ENCODE data around the gene PRKAG2.
A peak's percentile ranks its signal among the peaks of the same experiment; 100 is the strongest.
"Not testable (repeated sequence)": the region's sequence is repeated elsewhere in the genome, so short reads cannot be mapped to it uniquely, and the experiment has no call there.

Gene PRKAG2

DNA sequence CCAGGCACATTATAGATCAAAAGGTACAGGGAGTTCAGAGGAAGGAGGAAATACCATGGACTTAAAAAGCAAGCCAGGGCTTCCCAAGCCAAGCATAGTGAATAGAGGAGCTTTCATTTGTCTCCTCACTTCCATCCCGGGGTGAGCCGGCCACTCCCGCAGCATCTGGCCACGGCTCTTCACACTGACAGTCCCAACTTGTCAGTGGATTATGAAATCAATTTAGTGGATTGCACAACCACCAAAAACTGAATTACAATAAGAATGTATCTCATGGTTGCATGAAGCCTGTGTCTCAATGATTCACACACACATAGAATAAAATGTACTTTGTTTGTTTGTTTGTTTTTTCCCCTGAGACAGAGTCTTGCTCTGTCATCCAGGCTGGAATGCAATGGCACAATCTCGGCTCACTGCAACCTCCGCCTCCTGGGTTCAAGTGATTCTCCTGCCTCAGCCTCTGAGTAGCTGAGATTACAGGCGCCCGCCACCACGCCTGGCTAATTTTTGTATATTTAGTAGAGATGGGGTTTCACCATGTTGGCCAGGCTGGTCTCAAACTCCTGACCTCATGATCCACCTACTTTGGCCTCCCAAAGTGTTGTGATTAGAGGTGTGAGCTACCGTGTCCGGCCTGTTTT, 79.1 kb downstream of the PRKAG2 start:
- not testable (repeated sequence) for DNase-seq

DNA sequence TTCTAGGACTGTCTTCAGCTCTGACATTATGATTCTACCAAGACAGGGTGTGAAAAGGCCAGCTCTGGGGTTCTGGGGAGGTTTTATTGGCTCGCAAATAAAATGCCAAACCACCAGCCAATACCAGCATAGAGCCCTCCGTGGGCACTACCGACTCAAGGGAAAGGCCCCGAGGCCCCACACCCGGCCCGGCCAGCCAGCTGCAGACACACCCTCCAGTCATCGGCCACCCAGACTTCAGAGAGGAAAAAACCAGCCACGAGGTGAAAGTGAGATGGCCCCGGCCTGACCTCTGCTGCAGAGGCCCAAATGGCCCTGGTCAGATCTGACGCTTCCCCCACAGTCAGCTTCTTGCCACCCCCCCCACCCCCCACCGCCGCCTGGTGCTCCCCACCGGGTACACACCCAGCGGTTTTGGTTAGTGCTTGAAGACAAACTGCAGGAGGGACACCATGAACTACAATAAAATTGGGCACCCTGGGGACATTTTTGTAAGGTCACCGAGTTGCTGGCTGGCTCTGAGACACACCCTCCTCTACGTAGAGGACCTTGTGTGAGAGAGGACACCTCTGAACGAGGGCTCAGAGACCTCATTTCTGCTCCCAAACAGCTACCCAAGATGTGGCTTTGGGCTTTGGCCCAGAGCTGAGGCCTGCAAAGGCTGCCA, 79.9 kb downstream of the PRKAG2 start:
- no peak for DNase-seq

DNA sequence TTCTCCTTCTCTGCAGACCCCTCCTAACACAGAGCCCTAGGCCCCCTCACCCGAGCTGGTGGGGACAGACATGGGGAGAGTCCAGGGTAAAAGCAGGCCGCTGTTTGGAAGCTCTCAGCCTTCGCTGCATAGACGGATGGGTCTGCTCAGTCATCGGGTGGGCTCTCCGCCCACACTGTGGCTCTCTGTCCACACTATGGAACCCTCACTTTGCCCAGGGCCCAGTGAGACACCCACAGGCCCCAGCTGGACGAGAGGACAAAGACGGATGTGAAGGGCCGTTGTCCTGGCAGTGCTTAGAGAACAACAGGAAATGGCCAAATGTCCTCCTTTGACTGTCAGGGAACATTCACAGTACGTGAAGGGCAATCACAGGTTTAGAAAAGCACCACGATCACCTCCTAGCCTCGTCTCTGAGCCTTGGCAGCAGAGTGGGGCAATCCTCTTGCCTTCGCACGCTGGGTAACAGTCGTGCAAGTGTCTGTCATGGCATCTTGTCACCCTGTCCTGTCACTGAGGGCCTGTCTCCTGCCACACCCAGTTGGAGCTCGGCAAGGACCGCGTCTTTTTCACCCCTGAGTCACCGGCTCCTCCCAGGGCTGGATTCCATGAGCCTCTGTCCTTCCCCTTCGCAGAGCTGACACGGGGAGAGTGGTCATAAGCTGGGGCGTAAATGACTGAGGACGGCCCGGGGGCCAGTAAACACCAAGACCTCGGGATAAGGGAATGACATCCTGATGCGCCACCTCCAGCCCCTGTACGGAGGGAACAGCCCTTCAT, 80.6 kb downstream of the PRKAG2 start:
- DNase-seq, result no peak

DNA sequence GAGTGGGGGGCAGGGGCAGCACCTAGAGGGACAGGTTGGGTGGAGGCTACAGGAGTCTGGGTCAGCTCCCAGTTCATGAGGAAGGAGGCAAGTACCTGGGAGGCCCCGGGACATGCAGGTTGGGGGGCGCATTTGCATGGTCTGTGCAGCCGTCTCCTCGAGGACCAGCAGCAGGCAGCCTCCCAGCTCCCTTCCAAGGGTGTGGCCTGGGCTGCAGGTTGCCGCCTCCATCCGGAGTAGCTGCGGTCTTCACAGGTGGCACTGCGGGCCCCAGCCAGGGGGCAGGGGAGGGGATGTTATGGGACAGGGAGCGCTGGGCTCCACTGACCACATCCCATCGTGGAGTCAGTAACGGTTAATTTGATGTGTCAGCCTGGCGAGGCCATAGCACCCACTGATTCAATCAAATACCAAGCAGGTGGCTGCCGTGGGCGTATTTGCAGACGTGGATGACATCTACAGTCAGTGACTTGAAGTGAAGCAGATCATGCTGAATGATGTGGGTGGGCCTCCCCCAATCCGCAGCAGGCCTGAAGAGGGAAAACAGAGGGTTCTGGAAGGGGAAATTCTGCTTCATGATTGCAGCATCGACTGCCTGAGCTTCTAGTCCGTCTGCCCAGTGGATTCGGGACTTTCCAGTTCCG, 81.6 kb downstream of the PRKAG2 start:
- DNase-seq, result no peak

DNA sequence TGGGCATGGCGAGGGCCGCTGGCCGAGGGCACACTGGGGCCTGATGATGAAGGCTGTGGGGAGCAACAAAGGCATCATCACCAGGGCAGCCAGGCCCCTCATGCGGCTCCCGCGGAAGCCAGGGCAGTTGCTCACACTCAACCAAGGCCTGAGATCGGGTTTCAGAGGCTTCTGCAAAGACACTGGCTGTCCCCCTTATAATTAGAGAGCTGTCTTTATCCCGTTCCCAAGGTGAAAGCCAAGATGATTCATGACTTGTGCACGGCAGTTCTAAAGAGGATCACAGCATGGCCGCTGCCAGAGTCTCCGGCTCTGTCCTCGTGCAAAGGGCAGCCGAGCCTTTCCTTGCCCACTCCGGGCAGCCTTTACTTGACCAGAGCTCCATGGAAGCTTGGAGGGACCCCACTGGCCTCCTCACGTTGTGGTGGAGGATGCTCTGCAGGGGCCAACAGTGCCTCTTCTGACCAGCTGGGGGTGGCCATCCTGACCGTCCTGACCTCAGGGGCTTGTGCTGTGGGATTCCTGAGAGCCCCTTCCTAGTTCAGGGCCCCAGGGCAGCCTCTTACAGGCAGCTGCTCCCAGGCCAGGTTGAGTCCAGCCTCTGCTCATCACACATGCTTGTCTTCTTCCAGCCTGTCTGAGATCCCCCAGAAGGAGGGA, 82.3 kb downstream of the PRKAG2 start:
- DNase-seq, result no peak

DNA sequence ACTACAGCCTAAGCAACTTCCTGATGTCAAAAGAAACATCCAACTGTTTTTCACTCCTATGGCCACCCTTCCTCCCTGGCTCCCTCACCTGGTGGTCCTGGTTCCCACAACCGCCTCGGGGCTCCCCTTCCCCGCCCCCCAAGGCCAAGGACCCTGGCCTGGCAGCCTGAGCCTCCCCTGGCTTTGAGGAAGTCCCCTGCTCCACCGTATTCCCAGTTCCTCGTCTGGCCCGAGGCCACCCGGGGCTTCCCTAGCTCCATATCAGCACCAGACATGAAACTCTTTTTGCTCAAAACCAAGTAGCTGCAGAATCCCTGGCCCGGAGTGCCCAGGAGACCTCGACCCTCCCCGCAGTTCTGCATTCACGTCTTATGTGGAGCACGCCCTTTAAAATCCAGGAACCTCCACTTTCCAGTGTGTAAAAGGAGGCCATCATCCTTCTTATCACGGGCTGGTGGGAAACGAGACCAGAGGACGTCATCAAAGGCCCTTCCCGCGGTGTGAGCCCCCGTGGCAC, 82.9 kb downstream of the PRKAG2 start:
- no peak for DNase-seq

DNA sequence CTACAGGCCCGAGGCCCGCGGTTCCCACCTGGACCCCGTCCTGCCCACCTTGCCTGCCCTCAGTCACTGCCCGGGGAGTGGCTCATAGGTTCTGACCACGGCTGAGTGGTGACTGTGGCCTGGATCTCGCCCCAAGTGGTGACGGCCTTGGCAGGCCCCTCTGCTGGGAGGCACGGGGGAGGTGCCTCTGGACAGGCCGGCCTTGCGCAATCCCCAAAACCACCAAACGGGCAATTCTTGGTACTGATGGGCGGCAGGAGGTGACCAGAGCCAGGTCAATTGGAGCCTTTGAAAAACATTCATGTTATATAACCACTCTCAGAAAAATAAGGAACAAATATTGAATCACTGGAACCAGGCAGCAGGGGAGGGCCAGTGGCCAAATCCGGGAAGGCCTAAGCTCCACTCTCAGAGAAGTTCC, 83.4 kb downstream of the PRKAG2 start:
- DNase-seq, result no peak

DNA sequence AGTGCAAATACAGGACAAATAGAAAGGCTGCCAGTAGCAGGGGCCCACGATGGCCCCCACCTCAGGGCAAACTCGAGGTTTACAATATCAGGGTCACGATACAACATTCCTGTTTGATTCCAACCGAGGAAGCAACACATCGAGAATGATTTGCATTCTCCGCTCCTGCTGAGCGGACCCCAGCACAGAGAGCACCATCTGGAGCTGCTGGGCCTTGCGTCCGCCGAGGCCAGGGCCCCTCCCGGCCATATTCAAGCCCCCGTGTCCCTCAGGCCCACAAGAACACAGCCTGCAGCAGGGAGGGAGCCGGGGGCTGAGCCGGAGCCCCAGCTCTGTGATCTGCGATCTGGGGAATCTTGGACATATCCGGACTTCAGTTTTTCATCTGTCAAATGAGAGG, 84.3 kb downstream of the PRKAG2 start:
- peak; percentile 70 for DNase-seq

DNA sequence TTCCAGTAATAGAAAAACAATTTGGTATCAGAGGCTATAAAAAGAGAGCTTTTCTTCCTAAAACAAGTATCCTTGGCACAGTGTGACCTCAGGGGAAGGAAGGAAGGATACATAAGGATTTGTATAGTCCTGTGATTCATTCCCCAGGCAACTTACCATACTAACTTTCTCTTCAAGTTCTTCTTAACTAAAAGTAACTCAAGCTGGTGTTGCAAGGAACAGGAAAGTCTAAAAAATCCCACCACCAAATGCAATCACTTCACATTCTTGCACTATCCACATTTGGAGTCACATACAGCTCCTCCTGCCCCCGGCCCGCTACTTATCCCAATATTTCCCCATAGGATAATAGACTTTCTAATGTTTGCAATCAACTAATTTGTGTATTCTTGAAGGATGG, 84.8 kb downstream of the PRKAG2 start:
- no peak for DNase-seq

DNA sequence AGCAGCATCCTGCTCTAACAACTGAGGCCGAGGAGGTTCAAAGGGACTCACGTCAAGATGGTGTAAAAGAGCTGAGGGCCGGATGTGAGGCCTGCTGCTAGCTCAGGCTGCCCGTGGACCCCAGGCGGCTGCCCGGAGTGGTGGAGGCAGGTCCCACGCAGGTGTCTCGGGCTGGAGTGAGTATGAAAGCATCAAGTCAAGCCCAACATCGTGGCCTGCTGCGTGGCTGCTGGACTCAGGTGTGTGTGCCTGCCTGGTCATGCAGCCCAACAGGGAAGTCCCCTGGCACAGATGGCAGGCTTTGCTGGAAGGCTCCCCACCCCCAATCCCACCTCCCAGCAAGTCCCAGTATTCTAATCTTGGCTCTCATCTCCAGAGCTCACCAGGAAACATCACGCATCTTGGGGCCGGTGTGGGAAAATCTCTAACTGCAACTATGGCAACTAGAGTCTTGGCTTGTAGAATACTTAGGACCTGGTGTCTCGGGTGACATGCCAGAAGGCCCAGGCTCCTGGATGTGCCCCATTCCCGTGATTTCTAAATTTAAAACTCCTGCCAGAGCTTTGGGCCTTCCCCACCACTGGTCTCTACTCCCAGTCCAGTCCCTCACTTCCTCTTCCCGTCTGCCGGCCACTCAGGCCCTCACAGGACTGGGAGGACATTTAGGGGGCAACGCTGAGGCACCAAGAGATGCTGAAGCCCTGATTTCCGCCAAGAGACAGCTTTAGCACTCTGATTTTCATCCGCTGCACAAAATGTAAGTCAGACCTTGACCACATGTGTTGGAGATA, 85.9 kb downstream of the PRKAG2 start:
- no peak for DNase-seq

DNA sequence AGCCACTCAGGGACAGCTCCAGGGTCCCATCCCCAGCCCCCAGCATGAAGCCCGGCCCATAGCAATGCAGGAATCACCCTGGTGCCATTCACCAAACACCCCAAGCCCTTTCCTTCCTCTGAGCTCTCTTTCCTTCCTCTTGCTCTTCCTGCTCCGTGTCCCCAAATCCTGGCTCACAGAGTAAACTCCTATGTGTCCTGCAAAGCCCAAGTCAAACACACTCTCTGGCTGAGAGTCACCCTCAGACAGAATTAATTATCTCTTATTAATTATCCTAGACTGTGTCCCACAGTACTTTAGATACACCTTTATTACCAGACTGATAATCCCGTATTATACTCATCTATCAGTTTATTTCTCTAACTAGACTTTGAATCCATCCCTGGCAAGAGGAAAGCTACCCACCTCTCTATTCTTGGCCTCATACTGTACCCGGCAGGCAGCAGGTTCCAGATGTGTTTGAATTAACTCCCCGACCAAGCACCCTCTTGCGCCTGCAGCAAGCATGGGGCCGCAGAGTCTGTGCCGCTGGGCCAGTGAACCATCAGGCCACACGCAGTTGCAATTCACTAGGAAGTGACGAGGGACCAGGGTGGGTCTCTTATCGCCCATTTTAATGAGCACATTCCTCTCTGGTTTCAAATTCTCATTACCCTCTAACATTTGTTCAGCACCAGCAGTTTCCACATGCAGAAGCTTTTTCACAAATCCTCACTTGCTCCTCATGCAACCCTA, 86.7 kb downstream of the PRKAG2 start:
- no peak for DNase-seq

DNA sequence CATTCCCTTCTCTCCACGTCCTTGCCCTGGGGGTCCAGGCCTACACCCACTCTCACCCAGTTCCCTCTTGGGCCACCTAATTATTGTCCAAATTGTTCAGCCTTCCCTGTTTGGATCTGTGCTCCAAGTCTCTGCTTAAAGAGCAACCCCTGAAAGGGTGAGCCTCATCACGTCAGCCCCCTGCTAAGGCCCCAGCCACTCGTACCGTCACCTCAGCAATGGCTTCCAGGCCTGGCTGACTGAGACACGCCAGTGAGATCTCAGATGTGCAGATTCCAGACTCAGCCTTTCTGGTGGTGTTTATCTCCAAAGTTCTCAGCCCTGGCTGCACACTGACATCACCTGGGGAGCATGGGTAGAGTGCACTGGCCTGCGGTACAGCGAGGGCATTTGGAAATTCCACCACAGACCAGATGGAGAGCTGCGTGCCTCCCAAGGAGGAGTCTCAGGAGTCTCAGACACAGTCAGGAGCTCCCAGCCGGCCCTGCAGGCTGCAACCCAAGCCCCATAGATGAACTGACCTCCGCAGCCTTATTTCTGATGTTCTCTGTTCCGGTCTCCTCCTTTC, 87.5 kb downstream of the PRKAG2 start:
- no peak for DNase-seq

DNA sequence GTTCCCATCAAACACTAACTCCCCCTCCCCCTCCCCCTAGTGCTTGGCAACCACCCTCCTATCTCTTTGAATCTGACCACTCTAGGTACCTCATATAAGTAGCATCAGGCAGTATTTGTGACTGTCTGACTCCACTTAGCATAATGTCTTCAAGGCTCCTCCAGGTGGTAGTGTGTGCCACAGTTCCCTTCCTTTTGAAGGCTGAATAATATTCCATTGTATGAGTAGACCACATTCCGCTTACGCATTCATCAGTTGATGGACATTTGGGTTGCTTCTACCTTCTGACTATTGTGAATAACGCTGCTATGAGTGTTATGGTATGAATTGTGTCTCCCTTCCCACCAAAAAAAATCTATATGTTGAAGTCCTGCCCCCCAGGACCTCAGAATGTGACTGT, 89.6 kb downstream of the PRKAG2 start:
- DNase-seq, result no peak

DNA sequence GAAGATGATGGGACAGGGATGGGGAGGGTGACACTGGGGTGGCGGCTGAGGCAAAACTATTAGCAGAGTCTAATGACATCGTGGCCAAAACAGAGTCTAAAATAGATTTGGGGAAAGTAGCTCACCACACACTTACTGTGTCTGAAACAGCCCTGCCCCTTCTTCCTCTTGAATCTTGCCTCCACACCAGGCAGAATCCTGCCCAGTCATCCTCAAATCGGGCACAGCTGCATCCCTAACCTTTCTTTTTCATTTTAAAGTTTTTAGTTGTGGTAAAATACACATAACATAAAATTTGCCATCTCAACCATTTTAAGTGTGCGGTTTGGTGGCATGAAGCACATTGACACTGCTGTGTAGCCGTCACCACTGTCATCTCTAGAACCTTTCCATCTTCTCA, 90.0 kb downstream of the PRKAG2 start:
- no peak for DNase-seq

DNA sequence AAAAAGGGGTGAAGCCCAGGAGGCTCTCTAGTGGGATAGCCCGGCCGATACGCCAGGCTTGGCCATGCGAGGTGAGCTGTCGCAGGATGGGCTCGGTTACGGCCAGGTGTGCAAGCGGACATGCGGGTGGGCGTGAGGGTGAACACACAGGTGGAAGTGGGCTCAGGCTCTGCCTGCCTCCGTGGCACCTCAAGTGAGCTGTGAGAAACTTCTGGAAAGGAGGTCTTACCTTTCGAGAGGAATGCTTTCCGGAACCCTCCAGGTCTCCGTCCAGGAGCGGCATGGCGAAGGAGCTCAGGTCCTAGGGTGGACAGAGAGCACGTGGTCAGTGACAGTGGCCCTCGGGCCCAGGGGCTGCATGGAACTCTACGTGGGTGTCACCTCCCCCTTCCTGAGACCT, 90.7 kb downstream of the PRKAG2 start:
- DNase-seq, result no peak

DNA sequence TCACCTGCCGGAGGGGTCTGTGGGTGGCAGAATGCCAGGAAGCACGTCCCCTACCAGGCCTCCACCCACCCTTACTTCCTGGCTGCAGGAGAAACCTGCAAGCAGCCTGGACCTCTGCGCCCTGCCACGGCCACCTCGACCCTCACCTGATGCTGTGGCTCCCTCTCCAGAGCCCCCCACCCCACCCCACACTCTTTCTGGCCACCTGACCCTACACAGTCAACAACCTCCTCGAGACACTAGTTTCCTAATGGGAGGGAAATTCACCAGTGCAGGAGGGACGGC, 91.3 kb downstream of the PRKAG2 start:
- no peak for DNase-seq

DNA sequence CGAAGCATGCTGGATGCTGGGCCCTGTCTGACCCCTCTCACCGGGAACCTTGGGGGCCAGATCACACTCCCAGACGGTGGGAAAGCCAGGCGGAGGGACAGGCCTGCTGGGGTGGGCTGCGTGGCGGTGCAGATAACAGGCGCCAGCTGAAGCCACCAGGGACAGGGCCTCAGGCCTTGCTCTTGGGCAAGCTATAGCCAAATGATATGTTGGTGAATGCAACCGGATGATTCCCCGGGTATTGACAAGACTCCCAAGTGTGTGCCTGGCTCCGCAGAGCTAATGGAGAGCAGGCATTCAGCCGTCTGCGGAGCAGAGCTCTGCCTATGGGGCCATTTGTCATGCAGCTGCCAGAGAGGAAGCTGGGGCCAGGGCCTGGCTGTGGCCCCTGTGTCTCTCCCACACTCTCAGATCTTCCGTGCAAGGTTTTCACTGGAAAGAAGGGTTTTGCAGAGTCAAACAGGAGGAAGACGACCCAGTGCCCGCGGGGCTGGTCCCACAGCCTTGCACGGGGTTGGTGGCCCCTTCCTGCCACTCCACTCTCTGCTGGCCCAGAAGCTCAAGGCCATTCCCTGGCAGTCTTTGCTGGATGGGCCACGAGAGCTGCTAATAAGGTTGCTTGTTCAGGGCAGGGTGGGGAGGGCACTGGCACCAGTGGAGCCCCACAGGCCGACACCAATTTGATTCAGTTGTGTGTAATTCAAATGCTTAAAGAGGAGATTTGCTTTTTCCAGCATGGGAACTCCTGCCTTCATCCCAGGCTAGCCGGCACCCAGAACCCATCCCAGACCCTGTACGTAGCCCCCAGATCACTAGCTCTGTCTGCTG, 91.8 kb downstream of the PRKAG2 start:
- peak; percentile 40 for DNase-seq

DNA sequence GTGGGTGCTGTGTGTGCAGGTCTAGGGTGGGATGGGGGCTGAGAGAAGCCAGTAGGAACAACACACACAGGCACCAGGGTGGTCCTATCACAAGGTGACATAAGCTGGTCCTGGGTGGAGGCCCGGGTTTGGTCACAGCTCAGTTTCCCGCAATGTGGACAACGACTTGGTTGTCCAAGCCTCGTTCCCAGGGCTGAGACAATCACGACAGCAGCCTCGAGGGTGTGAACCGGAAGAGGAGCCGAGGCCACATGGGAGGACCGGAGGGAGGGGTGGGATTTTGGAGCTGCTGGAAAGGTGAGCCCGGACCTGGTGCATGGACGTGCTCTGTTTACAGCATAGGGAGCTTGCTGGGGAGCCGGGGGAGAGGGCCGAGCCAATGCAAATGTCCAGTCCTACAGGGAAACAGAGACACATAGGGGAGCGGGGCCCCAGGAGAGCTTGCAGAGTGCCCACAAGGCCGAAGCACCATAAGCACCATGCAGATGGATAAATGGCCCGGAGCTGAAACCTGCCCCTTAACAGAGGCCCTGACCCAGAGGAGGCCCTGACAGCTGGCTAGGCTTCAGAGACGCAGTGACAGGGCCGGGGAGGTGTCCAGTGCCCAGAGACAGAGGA, 92.8 kb downstream of the PRKAG2 start:
- no peak for DNase-seq

DNA sequence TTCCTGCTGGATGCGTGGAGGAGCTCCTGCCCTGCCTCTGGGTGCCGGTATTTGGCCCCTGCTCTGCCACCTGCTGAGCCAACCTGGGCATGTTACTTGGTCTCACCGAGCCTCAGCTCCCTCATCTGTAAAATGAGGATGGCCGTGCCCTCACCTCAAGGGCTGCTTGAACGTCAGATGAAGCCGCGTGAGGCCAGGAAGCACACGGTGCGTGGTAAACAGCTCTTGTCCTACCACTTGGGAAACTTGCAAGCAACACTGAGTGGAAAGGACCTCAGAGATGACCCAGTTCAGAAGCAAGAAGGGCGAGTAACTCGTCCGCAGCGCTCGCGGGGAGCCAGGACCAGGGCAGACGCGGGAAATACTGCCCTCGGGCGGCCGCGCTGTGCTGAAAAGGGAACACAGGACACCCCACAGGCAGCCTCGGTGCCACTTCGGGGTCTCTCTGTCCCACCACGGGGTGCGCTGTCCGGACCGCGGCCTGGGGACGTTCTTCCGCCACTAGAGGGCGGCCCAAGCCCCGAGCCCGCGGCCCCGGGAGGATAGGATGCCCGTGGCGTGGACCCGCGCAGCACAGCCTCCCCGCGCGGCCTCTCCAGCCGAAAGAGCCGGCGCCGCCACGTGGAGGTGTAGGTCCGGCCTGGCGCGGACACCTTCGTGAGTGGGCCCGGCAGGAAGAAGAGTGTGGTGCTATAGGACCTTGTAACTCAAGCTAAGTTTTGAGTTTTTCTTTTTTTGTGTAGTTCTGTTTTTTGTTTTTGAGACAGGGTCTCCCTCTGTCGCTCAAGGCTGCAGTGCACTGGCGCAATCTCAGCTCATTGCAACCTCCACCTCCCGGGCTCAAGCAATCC, 94.1 kb downstream of the PRKAG2 start:
- DNase-seq, result peak; percentile 88
